Stimulated activated effector memory CD8-positive, alpha-beta T cell treated with anti-CD3 and anti-CD28 coated beads, Interleukin-12 subunit alpha, Interleukin-12 subunit beta, amount 100 ng/mL, for 72 hours (primary cell): ENCODE measurements around the gene RARRES2.

Experiments used
- ATAC-seq: fragments of 150-1000 bp; cut with Tn5 transposase; 2 replicates; pipeline ENCODE4 v1.10.0; 2021
- DNase-seq, 2 donors: peaks; one replicate each; pipeline ENCODE4 v3.0.0; 2021 to 2022; ENCODE audit warnings: low spot score in 2 of 2
- H3K27ac Mint-ChIP-seq: one replicate; pipeline ENCODE4 v1.8.0; 2022; ENCODE audit warnings: mild to moderate bottlenecking, mixed read lengths
- H3K36me3 Mint-ChIP-seq: one replicate; pipeline ENCODE4 v1.8.0; 2022; ENCODE audit warnings: mild to moderate bottlenecking, mixed read lengths
- H3K4me1 Mint-ChIP-seq: one replicate; pipeline ENCODE4 v1.8.0; 2022; ENCODE audit warnings: mixed read lengths
- H3K4me3 Mint-ChIP-seq: one replicate; pipeline ENCODE4 v1.8.0; 2022; ENCODE audit warnings: mild to moderate bottlenecking, mixed read lengths
- H3K9me3 Mint-ChIP-seq: one replicate; pipeline ENCODE4 v1.8.0; 2022; ENCODE audit warnings: mixed read lengths

The RARRES2 gene

DNA sequence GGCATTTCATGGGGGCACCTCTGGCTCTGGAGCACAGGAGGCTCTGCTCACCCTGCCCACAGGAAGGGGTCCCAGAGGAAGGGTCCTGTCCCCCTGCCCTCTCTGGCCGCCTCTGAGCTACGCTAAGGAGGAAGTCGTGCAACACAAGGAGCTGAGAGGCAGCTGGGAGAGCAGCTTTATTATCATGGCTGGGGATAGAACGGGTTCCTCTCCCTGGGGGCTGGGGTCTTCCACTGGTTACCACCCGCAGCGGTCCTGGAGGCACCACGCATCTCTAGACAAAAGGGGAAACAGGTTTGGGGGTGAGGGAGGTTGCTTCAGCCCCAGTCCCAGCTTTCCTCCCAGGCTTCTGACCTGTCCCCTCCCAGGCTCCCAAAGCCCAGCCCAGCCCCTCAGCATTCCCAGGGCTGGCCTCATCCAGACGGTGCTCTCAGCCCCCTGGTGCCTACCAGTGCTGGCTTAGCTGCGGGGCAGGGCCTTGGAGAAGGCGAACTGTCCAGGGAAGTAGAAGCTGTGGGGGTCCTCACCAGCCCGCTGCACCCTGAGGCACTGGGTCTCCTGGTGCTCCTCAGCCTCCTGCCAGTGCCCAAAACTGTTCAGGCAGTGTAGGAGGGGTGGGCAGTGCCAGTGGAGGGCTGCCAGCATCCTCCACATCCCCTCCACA, 3.1 kb downstream of the RARRES2 start:
- no peak overlapping the region for H3K4me3 Mint-ChIP-seq
- no peak for DNase-seq
- H3K36me3 Mint-ChIP-seq = peaks cover 22% of the 10 kb centered on the region
- no peaks in the 10 kb centered on the region for H3K9me3 Mint-ChIP-seq
- H3K4me1 Mint-ChIP-seq = peaks cover 21% of the 10 kb centered on the region
- no peak for ATAC-seq
- peak overlapping the region; percentile 54 for H3K27ac Mint-ChIP-seq

GRCh38 chr7:150337659-150338081, 3.8 kb downstream of the RARRES2 start:
- Mint-ChIP-seq H3K4me3 (no peak overlapping the region), H3K9me3 (no peaks in the 10 kb centered on the region), H3K27ac (peak overlapping the region; percentile 54), H3K36me3 (peaks cover 22% of the 10 kb centered on the region), H3K4me1 (peaks cover 21% of the 10 kb centered on the region)
- DNase-seq (no peak), ATAC-seq (no peak)

- Mint-ChIP-seq H3K9me3 (no peaks in the 10 kb centered on the region), H3K4me1 (peaks cover 21% of the 10 kb centered on the region), H3K4me3 (no peak overlapping the region), H3K27ac (peak overlapping the region; percentile 54), H3K36me3 (peaks cover 22% of the 10 kb centered on the region)
- ATAC-seq (no peak), DNase-seq (no peak)
Observed at GRCh38 chr7:150337179-150337578, 4.2 kb downstream of the RARRES2 start.

DNA sequence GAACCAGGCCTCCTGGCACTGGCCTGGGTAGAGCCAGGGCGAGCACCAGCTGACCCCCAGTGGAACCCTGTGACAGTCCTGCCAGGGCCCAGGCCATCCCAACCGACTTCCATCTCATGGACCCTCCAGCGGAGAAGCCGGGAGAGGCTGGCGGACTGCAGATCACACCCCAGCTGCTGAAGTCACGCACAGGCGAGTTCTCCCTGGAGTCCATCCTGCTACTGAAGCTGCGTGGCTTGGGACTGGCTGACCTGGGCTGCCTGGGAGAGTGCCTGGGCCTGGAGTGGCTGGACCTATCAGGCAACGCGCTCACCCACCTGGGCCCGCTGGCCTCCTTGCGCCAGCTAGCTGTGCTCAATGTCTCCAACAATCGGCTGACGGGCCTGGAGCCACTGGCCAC, 4.7 kb downstream of the RARRES2 start:
- DNase-seq (no peak), ATAC-seq (no peak)
- Mint-ChIP-seq H3K36me3 (peaks cover 22% of the 10 kb centered on the region), H3K4me1 (peaks cover 21% of the 10 kb centered on the region), H3K9me3 (no peaks in the 10 kb centered on the region), H3K27ac (no peak overlapping the region), H3K4me3 (no peak overlapping the region)

DNA sequence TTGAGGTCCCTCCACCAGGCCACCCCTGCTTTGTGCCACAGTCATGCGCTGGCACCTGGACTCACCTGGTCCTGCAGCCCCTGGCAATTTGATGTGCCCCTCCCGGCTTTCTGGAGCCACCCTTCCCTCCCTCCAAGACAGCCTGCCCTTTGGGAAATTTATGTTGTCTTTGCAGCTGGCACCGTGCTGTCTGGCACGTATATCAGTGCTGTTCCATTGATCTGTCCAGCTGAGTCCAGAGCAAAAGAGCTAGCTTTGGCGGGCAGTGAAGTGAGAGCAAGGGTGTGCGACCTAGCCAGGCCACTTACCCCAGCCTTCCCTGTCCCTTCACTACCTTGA, 5.7 kb downstream of the RARRES2 start:
- H3K4me3 Mint-ChIP-seq = no peak overlapping the region
- H3K9me3 Mint-ChIP-seq = no peaks in the 10 kb centered on the region
- ATAC-seq = no peak
- H3K36me3 Mint-ChIP-seq = peaks cover 22% of the 10 kb centered on the region
- DNase-seq = no peak
- H3K27ac Mint-ChIP-seq = no peak overlapping the region
- H3K4me1 Mint-ChIP-seq = peaks cover 15% of the 10 kb centered on the region

DNA sequence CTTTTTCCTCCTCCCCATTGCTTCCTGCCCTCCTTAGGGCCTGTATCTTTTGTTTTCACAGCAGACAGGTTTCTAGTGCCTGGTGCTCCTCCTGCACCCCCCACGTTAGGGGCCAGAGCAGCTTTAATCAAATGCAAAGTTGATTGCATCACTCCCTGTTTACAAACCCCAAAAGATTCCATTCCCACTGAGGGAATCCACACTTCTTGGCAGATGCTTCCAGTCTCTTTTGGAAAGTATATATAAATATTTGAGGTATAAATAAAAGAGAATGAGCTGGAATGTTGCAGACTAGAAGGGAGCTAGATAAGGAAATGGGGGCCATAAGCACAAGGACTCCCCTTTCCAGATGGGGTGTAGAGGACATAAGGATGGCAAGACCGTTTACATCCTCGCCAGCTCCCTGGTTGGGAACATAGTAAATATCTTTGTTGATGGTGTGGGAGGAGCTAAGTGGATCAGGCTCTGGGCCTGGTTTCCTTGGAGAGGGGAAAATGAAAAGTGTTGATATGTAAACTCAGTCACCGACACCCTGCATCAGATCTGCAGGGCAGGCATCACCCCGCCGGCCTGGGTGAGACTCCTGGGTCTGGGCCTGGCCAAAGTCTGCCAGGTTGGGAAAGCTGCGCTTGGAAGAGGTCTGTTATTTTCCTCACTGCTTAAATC, 6.2 kb downstream of the RARRES2 start:
- H3K9me3 Mint-ChIP-seq = no peaks in the 10 kb centered on the region
- no peak overlapping the region for H3K4me3 Mint-ChIP-seq
- DNase-seq = no peak
- no peak for ATAC-seq
- peaks cover 22% of the 10 kb centered on the region for H3K36me3 Mint-ChIP-seq
- peak overlapping the region; percentile 6 for H3K27ac Mint-ChIP-seq
- peaks cover 13% of the 10 kb centered on the region for H3K4me1 Mint-ChIP-seq

DNA sequence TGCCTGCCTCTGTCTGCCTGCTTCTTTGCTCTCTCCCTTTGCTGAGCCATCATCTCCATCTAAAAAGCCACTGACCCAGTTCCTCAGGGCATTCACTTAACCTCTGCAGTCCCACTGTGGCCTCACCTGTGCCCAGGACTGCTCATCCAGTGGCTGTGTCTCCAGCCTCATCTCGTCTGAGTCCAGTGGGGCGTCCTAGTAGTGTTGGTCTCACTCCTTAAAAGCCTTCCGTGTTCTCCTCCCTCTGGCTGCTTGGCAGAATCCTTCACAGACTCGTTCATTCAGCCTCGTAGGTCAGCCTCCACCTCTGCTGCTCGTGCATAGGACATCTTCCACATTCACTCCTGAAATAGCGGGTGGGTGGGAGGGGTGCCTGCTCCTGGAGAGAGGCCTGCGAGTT, 7.3 kb downstream of the RARRES2 start:
- H3K4me1 Mint-ChIP-seq = peaks cover 8% of the 10 kb centered on the region
- no peak for DNase-seq
- H3K4me3 Mint-ChIP-seq = no peak overlapping the region
- no peak overlapping the region for H3K27ac Mint-ChIP-seq
- H3K36me3 Mint-ChIP-seq = peaks cover 26% of the 10 kb centered on the region
- ATAC-seq = no peak
- H3K9me3 Mint-ChIP-seq = no peaks in the 10 kb centered on the region

- Mint-ChIP-seq H3K9me3 (no peaks in the 10 kb centered on the region), H3K4me1 (peaks cover 8% of the 10 kb centered on the region), H3K27ac (no peak overlapping the region), H3K36me3 (peaks cover 30% of the 10 kb centered on the region), H3K4me3 (no peak overlapping the region)
- ATAC-seq = no peak
- no peak for DNase-seq
Observed at GRCh38 chr7:150333659-150334058, 7.8 kb downstream of the RARRES2 start.

GRCh38 chr7:150332852-150333635, 8.4 kb downstream of the RARRES2 start:
- H3K9me3 Mint-ChIP-seq = no peaks in the 10 kb centered on the region
- no peak for DNase-seq
- peak overlapping the region; percentile 53 for H3K27ac Mint-ChIP-seq
- peaks cover 34% of the 10 kb centered on the region for H3K36me3 Mint-ChIP-seq
- no peak for ATAC-seq
- peaks cover 6% of the 10 kb centered on the region for H3K4me1 Mint-ChIP-seq
- no peak overlapping the region for H3K4me3 Mint-ChIP-seq

GRCh38 chr7:150330211-150330885, 11.1 kb downstream of the RARRES2 start:
- Mint-ChIP-seq H3K36me3 (peaks cover 49% of the 10 kb centered on the region), H3K27ac (no peak overlapping the region)
- no peak for DNase-seq

GRCh38 chr7:150329331-150330120, 11.9 kb downstream of the RARRES2 start:
- no peak overlapping the region for H3K27ac Mint-ChIP-seq
- H3K4me3 Mint-ChIP-seq = no peak overlapping the region
- H3K9me3 Mint-ChIP-seq = no peaks in the 10 kb centered on the region
- ATAC-seq (no peak), DNase-seq (no peak)
- peaks cover 57% of the 10 kb centered on the region for H3K36me3 Mint-ChIP-seq
- peaks cover 18% of the 10 kb centered on the region for H3K4me1 Mint-ChIP-seq

More at GRCh38 chr7:150330211-150330885, 11.1 kb downstream of the RARRES2 start:
- Mint-ChIP-seq H3K4me1 (peaks cover 10% of the 10 kb centered on the region), H3K4me3 (no peak overlapping the region), H3K9me3 (no peaks in the 10 kb centered on the region)
- ATAC-seq = no peak

- H3K36me3 Mint-ChIP-seq = peaks cover 69% of the 10 kb centered on the region
- H3K9me3 Mint-ChIP-seq = no peaks in the 10 kb centered on the region
Observed at GRCh38 chr7:150327308-150327707, 14.1 kb downstream of the RARRES2 start.

GRCh38 chr7:150326657-150327268, 14.7 kb downstream of the RARRES2 start:
- no peak for DNase-seq
- Mint-ChIP-seq H3K36me3 (peaks cover 74% of the 10 kb centered on the region), H3K4me1 (peaks cover 39% of the 10 kb centered on the region), H3K9me3 (no peaks in the 10 kb centered on the region), H3K27ac (no peak overlapping the region), H3K4me3 (no peak overlapping the region)
- no peak for ATAC-seq

More at GRCh38 chr7:150327308-150327707, 14.1 kb downstream of the RARRES2 start:
- DNase-seq = no peak
- H3K4me3 Mint-ChIP-seq = no peak overlapping the region
- H3K4me1 Mint-ChIP-seq = peaks cover 34% of the 10 kb centered on the region
- H3K27ac Mint-ChIP-seq = no peak overlapping the region
- no peak for ATAC-seq

DNA sequence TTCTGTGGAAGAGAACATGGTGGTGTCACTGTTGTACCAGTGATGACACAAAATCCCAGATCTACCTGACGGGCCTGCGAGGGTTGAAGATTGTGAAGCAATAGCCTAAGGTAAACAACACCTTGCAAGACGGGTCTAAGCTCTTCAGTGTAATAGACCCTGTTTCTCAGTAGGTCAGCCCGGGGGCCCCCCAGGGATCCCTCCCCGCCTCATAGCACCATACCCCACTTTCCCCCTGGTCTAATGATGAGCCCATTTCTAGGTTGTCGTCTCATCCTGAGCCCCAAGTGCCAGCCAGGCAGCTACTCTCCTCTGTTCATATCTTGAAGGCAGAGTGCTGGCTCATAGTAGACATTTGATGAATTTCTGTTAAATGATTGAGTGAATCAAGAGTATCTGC, 15.5 kb downstream of the RARRES2 start:
- H3K4me3 Mint-ChIP-seq = no peak overlapping the region
- peaks cover 48% of the 10 kb centered on the region for H3K4me1 Mint-ChIP-seq
- H3K9me3 Mint-ChIP-seq = no peaks in the 10 kb centered on the region
- ATAC-seq = no peak
- peaks cover 83% of the 10 kb centered on the region for H3K36me3 Mint-ChIP-seq
- no peak overlapping the region for H3K27ac Mint-ChIP-seq
- DNase-seq = no peak
